Stomach smooth muscle (tissue), 2 donors: ENCODE data around the gene LGR4.

Experiments used
- H3K27ac ChIP-seq: one replicate; pipeline ENCODE4 v1.7.0; 2013; ENCODE audit warnings: mild to moderate bottlenecking, low read length, inconsistent platforms
- H3K27me3 ChIP-seq, 2 donors: one replicate each; pipeline ENCODE4 v1.7.0; 2013; ENCODE audit warnings: low read length in 2 of 2; ENCODE audit not compliant: insufficient read depth in 2 of 2, control insufficient read depth in 1 of 2
- H3K36me3 ChIP-seq, 2 donors: one replicate each; pipeline ENCODE4 v1.7.0; 2013; ENCODE audit warnings: low read length in 2 of 2; ENCODE audit not compliant: control insufficient read depth in 2 of 2, insufficient read depth in 2 of 2
- H3K4me1 ChIP-seq: one replicate; pipeline ENCODE4 v1.7.0; 2013; ENCODE audit warnings: low read length; ENCODE audit not compliant: control insufficient read depth, insufficient read depth
- H3K4me3 ChIP-seq, 2 donors: one replicate each; pipeline ENCODE4 v1.7.0; 2013; ENCODE audit warnings: low read length in 2 of 2
- H3K9ac ChIP-seq, 2 donors: one replicate each; pipeline ENCODE4 v1.7.0; 2013; ENCODE audit warnings: low read length in 2 of 2, mild to moderate bottlenecking in 1 of 2
- H3K9me3 ChIP-seq, 2 donors: one replicate each; pipeline ENCODE4 v1.7.0; 2013; ENCODE audit warnings: low read length in 2 of 2; ENCODE audit not compliant: control insufficient read depth in 2 of 2
- donor health status: healthy.
- donor health status: Pancreatic carcinoma.

LGR4 gene

DNA sequence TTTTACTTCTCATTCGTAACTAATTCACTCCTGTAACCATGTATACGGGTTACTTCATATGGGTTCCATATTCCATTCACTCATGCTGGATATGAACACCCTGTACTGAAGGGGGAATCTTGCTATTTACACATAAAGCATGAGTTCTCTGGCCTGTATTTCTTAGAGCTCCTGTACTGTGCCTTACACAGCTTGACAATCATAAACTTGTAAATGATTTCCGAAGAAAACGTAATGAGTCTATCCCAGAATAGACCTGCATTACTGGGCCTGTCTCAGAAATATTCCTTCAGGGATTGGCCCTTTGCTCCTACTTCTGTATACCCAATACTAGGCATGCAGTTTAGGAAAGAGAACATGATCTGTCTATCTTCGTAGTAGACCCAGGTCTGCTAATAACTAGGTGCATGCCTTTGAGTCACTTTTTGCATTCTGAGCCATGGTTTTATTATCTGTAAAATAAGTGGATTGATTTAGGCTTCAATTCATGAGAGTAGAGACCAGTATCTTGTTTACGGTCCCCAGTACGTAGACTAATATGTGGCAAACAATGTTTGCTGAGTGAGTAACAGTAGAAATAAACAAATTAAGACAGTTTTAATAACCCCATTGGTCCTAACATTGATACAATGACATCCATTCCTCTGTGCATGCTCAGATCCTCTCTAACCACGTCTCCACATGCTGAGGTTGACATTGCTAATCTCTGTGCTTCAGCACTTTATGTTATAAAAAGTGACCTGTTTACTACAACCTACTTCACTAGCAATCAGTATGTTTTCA is 110.8 kb downstream of the LGR4 start:
- Histone ChIP-seq H3K9ac (no peak overlapping the region), H3K27ac (no peak overlapping the region), H3K27me3 (no peaks in the 10 kb centered on the region), H3K36me3 (no peaks in the 10 kb centered on the region), H3K4me3 (peak overlapping the region in 1 of 2 donors; percentile 92), H3K9me3 (no peaks in the 10 kb centered on the region), H3K4me1 (peaks cover 6% of the 10 kb centered on the region)

DNA sequence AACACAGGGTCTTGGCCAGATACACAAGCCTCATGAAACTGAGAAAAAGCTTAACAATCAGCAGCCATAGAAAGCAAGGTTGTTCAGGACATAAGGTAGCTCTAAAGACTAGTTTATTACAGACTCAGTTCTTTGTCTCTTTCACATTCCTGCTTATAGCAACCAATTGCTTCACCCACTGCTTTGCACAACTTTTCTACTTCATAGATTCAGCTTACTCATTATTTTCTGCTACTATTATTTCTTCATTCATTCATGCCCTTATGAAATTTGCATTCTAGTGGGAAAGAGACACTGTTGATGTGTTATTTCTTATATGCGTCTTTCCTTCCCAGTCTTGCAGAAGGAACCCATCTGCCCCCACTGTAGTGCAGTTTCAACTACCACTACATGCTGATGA is 114.3 kb downstream of the LGR4 start:
- no peaks in the 10 kb centered on the region for H3K9me3 ChIP-seq
- H3K9ac ChIP-seq = no peak overlapping the region
- H3K4me3 ChIP-seq = no peak overlapping the region
- no peaks in the 10 kb centered on the region for H3K36me3 ChIP-seq
- H3K4me1 ChIP-seq = peaks cover 3% of the 10 kb centered on the region
- H3K27me3 ChIP-seq = no peaks in the 10 kb centered on the region
- H3K27ac ChIP-seq = no peak overlapping the region

DNA sequence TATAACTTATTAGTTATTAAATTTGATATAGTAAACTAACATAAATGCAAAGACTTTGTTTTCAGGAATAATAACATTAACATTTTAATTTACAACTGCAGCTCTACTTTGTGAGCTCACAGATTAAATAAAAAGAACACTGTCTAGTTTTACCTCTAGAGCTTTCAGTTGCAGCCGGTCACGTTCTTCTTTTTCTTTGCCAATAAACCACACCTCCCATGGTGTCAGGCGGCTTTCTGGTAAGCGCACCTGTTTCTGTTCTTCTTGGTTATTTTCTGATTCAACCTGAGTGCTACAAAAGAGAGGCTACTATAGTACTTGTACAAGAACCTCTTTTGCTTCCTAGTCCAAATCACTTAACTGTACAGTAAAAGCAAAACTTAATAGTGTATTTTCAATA is 115.3 kb downstream of the LGR4 start:
- Histone ChIP-seq H3K4me3 (no peak overlapping the region), H3K4me1 (no peaks in the 10 kb centered on the region), H3K9ac (no peak overlapping the region), H3K27me3 (no peaks in the 10 kb centered on the region), H3K27ac (no peak overlapping the region), H3K36me3 (no peaks in the 10 kb centered on the region), H3K9me3 (no peaks in the 10 kb centered on the region)

DNA sequence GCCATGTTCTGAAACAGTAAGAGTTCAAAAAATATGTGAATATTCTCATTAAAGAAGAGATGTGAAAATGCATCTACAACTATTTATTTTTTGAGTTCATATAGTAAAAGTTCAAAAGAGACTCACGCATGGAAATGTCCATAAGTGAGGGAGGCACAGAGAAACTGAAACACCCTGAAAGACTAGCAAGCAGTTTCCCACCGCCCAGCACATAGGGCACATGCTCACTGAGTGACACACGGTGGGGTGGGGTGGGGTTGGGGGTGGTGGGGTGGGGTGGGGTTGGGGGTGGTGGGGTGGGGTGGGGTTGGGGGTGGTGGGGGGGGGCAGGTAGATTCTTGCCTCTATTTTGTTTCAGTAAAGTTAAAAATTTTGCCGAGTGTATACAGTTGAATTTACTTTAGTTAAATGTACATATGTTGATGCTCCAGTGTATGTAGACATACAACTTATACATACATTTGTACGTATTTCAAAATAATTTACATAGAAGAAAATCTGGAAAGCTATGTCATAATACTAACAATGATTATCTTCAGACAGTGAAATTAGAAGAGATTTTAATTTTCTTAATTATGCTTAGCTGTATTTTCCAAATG is 115.9 kb downstream of the LGR4 start:
- Histone ChIP-seq H3K4me3 (no peak overlapping the region), H3K36me3 (no peaks in the 10 kb centered on the region), H3K27me3 (no peaks in the 10 kb centered on the region), H3K9me3 (no peaks in the 10 kb centered on the region), H3K27ac (no peak overlapping the region), H3K4me1 (no peaks in the 10 kb centered on the region), H3K9ac (no peak overlapping the region)

DNA sequence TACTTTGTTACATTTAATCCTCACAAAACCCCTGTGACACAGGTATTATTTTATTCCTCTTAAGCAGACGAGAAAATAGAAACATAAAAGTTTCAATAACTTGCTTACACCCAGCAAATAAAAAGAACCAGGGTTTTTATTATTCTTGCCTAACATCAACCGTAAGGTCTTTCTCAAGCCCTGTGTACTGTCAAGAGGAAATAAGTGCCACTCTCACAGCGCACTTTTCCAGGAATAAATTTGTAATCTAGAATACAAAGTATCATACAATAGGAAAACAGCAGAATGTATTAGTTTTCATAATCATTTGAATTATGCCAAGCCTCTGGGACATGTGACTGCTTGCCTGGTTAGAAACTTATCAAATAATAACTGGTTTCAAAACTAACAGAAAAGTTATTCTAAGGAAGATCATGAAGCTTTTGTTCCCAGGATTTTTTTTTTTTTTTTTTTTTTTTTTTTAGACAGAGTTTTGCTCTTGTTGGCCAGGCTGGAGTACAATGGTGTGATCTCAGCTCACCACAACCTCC is 117.0 kb downstream of the LGR4 start:
- Histone ChIP-seq H3K4me1 (no peaks in the 10 kb centered on the region), H3K36me3 (no peaks in the 10 kb centered on the region), H3K4me3 (no peak overlapping the region), H3K27me3 (no peaks in the 10 kb centered on the region), H3K9ac (no peak overlapping the region), H3K9me3 (no peaks in the 10 kb centered on the region), H3K27ac (no peak overlapping the region)

DNA sequence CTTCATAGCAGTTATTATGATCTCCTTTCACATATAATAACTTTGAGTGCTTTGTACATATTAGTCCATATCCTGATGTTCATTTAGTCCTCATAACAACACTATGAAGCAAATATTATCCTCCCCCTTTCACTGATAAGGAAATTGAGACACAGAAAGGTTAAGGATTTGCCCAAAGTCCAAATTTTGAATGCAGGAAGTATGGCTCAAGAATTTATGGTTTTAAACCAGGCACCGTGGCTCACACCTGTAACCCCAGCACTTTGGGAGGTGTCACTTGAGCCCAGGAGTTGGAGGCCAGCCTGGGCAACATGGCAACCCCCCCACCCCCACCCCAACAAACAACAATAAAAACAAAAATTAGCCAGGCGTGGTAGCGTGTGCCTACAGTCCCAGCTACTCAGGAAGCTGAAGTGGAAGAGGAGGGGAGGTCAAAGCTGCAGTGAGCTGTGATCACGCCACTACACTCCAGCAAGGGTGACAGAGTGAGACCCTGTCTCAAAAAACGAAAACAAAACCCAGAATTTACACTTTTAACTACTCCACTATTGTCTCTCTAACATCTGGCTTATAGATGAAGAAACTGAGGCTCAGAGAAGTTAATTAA is 118.1 kb downstream of the LGR4 start:
- no peak overlapping the region for H3K4me3 ChIP-seq
- no peaks in the 10 kb centered on the region for H3K27me3 ChIP-seq
- H3K36me3 ChIP-seq = no peaks in the 10 kb centered on the region
- H3K27ac ChIP-seq = no peak overlapping the region
- H3K9ac ChIP-seq = no peak overlapping the region
- no peaks in the 10 kb centered on the region for H3K9me3 ChIP-seq
- H3K4me1 ChIP-seq = no peaks in the 10 kb centered on the region

DNA sequence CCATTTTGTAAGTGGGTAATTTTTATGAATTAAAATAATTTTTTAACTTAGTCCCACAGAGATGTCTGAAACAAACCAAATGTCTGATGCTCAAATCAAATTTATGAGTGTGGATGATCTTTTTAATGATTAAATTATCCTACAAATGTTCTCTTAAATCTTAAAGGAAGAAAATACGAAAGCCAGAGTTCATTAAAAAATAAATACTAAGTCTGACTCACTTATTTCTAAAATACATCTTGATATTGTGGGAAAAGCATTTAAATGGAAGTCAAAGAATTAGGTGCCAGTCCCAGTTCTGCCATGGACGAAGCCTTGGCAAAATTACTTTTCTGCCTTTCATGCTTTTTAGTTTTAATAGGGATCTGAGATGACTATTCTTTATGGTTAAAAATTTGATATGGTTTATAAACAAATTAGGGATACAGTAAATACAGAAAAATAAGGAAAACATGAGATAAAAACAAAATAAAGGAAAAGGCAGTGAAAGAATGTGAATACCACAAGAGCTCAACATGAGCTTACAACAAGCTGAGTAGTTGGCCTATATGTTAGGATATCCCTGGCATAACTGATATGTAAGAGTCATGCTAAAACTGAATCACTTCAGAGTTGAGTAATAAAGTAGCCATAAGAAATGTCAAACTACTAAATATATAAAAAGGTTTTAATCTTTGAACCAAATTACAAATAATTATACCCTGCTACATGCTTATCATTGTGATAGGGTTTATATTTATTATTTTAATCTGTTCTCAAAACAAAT is 118.8 kb downstream of the LGR4 start:
- H3K4me1 ChIP-seq = no peaks in the 10 kb centered on the region
- no peaks in the 10 kb centered on the region for H3K36me3 ChIP-seq
- H3K9ac ChIP-seq = no peak overlapping the region
- no peak overlapping the region for H3K4me3 ChIP-seq
- no peak overlapping the region for H3K27ac ChIP-seq
- no peaks in the 10 kb centered on the region for H3K27me3 ChIP-seq
- H3K9me3 ChIP-seq = no peaks in the 10 kb centered on the region

DNA sequence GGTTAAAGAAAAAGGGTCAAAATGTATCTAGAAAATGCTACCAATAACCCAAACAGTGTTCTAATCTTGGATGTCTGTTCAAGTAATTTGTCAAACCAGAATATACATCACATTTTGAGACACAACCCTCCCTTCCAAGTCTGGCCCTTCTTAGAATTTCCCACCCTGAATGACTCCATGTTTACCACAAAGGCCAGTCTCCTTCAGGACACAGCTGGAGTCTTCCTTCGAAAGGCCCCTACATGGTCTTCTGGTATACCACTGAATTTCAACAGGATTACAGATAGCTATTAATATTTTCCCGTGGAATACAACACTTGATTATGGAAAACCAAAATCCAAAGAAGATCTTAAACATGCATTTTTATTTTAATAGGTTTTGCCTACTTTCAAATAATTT is 119.8 kb downstream of the LGR4 start:
- Histone ChIP-seq H3K27me3 (no peaks in the 10 kb centered on the region), H3K9me3 (no peaks in the 10 kb centered on the region), H3K27ac (no peak overlapping the region), H3K4me1 (no peaks in the 10 kb centered on the region), H3K4me3 (no peak overlapping the region), H3K36me3 (no peaks in the 10 kb centered on the region), H3K9ac (no peak overlapping the region)

DNA sequence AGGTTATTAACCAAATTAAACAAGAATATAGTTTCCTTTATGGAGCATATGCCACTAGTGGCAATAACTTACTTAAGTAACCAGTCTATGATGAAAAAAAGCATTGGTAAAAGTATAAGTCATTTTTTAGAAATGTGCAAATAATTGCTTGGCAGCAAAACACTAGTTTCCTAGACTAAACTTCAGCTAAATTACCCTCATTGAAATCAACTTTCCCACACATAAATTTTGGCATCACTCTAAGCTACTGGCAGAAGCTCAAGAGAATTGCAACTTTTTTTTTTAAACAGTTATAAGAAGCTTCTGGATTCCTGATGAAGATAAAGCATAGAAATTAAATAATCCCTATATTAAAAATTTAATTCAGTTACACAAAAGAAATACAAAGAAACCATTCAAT is 122.1 kb downstream of the LGR4 start:
- no peak overlapping the region for H3K27ac ChIP-seq
- H3K36me3 ChIP-seq = no peaks in the 10 kb centered on the region
- H3K27me3 ChIP-seq = no peaks in the 10 kb centered on the region
- H3K4me1 ChIP-seq = no peaks in the 10 kb centered on the region
- no peaks in the 10 kb centered on the region for H3K9me3 ChIP-seq
- no peak overlapping the region for H3K9ac ChIP-seq
- H3K4me3 ChIP-seq = no peak overlapping the region

DNA sequence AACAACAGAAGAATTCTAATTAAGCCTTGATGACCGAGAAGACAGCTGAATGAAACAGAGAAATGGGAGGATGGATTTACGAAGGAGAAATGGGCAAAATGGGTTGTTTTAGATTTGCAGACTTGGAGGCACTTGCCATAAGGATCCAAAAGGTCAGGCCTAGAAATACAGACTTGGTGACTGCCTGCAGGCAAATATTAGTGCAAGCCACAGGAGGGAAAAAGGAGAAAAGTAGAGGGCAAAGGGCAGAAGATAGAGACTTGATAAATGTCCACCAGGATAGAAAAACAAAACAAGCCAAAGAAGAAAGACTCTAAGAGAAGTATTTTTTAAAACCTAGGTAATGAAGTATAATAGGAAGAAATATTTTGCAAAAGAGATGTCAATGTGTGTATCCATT is 122.7 kb downstream of the LGR4 start:
- Histone ChIP-seq H3K9me3 (no peaks in the 10 kb centered on the region), H3K27ac (no peak overlapping the region), H3K36me3 (no peaks in the 10 kb centered on the region), H3K4me3 (no peak overlapping the region), H3K27me3 (no peaks in the 10 kb centered on the region), H3K4me1 (no peaks in the 10 kb centered on the region), H3K9ac (no peak overlapping the region)
